Measurements from ENCODE around the gene MEPE.

Gene MEPE

DNA sequence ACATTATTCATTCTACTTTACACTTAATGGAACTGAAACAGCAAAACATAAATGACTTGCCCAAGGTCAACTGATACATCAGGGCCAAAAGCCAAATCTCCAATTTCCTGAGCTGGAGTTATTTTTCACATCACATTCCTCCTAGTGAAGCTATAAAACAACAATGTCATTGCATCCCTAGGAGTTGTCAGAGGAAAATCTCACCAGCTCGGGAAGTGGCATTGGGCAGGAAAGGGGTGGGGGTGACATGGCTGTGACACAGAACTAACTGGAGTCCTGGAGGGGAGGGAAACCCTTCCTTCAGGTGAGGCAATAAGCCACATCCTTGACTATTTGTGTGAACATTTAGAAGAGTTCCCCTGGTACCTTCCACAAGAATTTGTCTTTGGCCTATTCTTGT lies 47.3 kb downstream of the MEPE start:
- Histone ChIP-seq H3K9me3 (ENCODE audit: insufficient read depth, low read length) (no peaks in the 10 kb centered on the region), H3K79me2 (ENCODE audit: insufficient read depth, low read length) (no peaks in the 10 kb centered on the region), H3K9me2 (replicated peaks; ENCODE audit: insufficient read depth, low read length) (no peaks in the 10 kb centered on the region), H3F3A (ENCODE audit: insufficient read depth) (no peaks in the 10 kb centered on the region), H3K27ac (ENCODE audit: low read depth, low read length) (no peak overlapping the region), H3K9ac (ENCODE audit: low read length) (no peak overlapping the region), H2AFZ (ENCODE audit: low read depth, low read length, severe bottlenecking) (no peak overlapping the region), H3K27me3 (ENCODE audit: low read length) (no peaks in the 10 kb centered on the region), H3K4me2 (ENCODE audit: low read depth, low read length, poor library complexity, severe bottlenecking) (no peak overlapping the region), H3K36me3 (ENCODE audit: low read length) (no peaks in the 10 kb centered on the region), H4K20me1 (ENCODE audit: low read depth, low read length) (no peaks in the 10 kb centered on the region), H3K4me3 (ENCODE audit: insufficient read depth, low read length, poor library complexity, severe bottlenecking) (no peak overlapping the region)
- TF ChIP-seq EZH2phosphoT487 (conservative IDR thresholded peaks at IDR 0.05; ENCODE audit: low read length) (no peak), CTCF (IDR thresholded peaks at IDR 0.05; ENCODE audit: insufficient read depth, low read length, poor library complexity, severe bottlenecking) (no peak)

- Histone ChIP-seq H3K27ac (ENCODE audit: low read depth, low read length) (no peak overlapping the region), H3K79me2 (ENCODE audit: insufficient read depth, low read length) (no peaks in the 10 kb centered on the region), H3K4me2 (ENCODE audit: low read depth, low read length, poor library complexity, severe bottlenecking) (no peak overlapping the region), H4K20me1 (ENCODE audit: low read depth, low read length) (no peaks in the 10 kb centered on the region), H3K27me3 (ENCODE audit: low read length) (no peaks in the 10 kb centered on the region), H3K36me3 (ENCODE audit: low read length) (no peaks in the 10 kb centered on the region), H3F3A (ENCODE audit: insufficient read depth) (no peaks in the 10 kb centered on the region), H2AFZ (ENCODE audit: low read depth, low read length, severe bottlenecking) (no peak overlapping the region), H3K9me3 (ENCODE audit: insufficient read depth, low read length) (no peaks in the 10 kb centered on the region), H3K9me2 (replicated peaks; ENCODE audit: insufficient read depth, low read length) (no peaks in the 10 kb centered on the region), H3K4me3 (ENCODE audit: insufficient read depth, low read length, poor library complexity, severe bottlenecking) (no peak overlapping the region), H3K9ac (ENCODE audit: low read length) (no peak overlapping the region)
- no peak for TF ChIP-seq EZH2phosphoT487 (conservative IDR thresholded peaks at IDR 0.05; ENCODE audit: low read length)
- TF ChIP-seq CTCF (IDR thresholded peaks at IDR 0.05; ENCODE audit: insufficient read depth, low read length, poor library complexity, severe bottlenecking): no peak
Observed at GRCh38 chr4:87881115-87881514, 48.3 kb downstream of the MEPE start.

DNA sequence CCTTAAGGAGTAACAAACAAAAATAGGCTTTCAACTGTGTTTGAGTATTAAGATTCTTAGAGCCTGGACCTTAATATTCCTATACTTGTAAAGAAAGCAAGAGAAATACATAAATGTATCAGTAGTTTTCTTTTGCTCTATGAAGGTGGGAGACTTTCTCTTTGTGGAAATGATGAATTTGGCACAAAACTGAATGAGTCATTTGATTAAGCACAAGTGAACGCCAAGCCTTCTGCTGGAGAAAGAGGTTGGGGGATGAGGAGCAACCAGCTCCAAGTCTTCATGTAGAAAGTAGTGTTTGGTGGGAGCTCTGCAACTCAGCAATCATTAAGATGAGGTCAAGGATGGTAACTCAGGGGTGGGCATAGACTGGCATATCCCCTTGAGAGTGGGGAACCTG lies 49.6 kb downstream of the MEPE start:
- H4K20me1 ChIP-seq (ENCODE audit: low read depth, low read length): no peaks in the 10 kb centered on the region
- H3K79me2 ChIP-seq (ENCODE audit: insufficient read depth, low read length): no peaks in the 10 kb centered on the region
- H3K4me3 ChIP-seq (ENCODE audit: insufficient read depth, low read length, poor library complexity, severe bottlenecking): no peak overlapping the region
- no peaks in the 10 kb centered on the region for H3K27me3 ChIP-seq (ENCODE audit: low read length)
- H3K9me2 ChIP-seq (replicated peaks; ENCODE audit: insufficient read depth, low read length): no peaks in the 10 kb centered on the region
- no peaks in the 10 kb centered on the region for H3F3A ChIP-seq (ENCODE audit: insufficient read depth)
- H3K36me3 ChIP-seq (ENCODE audit: low read length): no peaks in the 10 kb centered on the region
- no peaks in the 10 kb centered on the region for H3K9me3 ChIP-seq (ENCODE audit: insufficient read depth, low read length)
- H3K27ac ChIP-seq (ENCODE audit: low read depth, low read length): no peak overlapping the region
- H2AFZ ChIP-seq (ENCODE audit: low read depth, low read length, severe bottlenecking): no peak overlapping the region
- no peak for TF ChIP-seq EZH2phosphoT487 (conservative IDR thresholded peaks at IDR 0.05; ENCODE audit: low read length)
- TF ChIP-seq CTCF (IDR thresholded peaks at IDR 0.05; ENCODE audit: insufficient read depth, low read length, poor library complexity, severe bottlenecking): no peak
- H3K9ac ChIP-seq (ENCODE audit: low read length): no peak overlapping the region
- no peak overlapping the region for H3K4me2 ChIP-seq (ENCODE audit: low read depth, low read length, poor library complexity, severe bottlenecking)

- H3K9me3 ChIP-seq (ENCODE audit: insufficient read depth, low read length): no peaks in the 10 kb centered on the region
- no peaks in the 10 kb centered on the region for H3K36me3 ChIP-seq (ENCODE audit: low read length)
- TF ChIP-seq EZH2phosphoT487 (conservative IDR thresholded peaks at IDR 0.05; ENCODE audit: low read length) (no peak), CTCF (IDR thresholded peaks at IDR 0.05; ENCODE audit: insufficient read depth, low read length, poor library complexity, severe bottlenecking) (no peak)
- H2AFZ ChIP-seq (ENCODE audit: low read depth, low read length, severe bottlenecking): no peak overlapping the region
- H3K4me2 ChIP-seq (ENCODE audit: low read depth, low read length, poor library complexity, severe bottlenecking): no peak overlapping the region
- no peaks in the 10 kb centered on the region for H4K20me1 ChIP-seq (ENCODE audit: low read depth, low read length)
- no peak overlapping the region for H3K27ac ChIP-seq (ENCODE audit: low read depth, low read length)
- no peak overlapping the region for H3K9ac ChIP-seq (ENCODE audit: low read length)
- no peak overlapping the region for H3K4me3 ChIP-seq (ENCODE audit: insufficient read depth, low read length, poor library complexity, severe bottlenecking)
- no peaks in the 10 kb centered on the region for H3K79me2 ChIP-seq (ENCODE audit: insufficient read depth, low read length)
- no peaks in the 10 kb centered on the region for H3F3A ChIP-seq (ENCODE audit: insufficient read depth)
- H3K9me2 ChIP-seq (replicated peaks; ENCODE audit: insufficient read depth, low read length): no peaks in the 10 kb centered on the region
- H3K27me3 ChIP-seq (ENCODE audit: low read length): no peaks in the 10 kb centered on the region
Observed at GRCh38 chr4:87882861-87883260, 50.1 kb downstream of the MEPE start.
